Measurements from ENCODE around the gene MLLT10.

Gene MLLT10

DNA sequence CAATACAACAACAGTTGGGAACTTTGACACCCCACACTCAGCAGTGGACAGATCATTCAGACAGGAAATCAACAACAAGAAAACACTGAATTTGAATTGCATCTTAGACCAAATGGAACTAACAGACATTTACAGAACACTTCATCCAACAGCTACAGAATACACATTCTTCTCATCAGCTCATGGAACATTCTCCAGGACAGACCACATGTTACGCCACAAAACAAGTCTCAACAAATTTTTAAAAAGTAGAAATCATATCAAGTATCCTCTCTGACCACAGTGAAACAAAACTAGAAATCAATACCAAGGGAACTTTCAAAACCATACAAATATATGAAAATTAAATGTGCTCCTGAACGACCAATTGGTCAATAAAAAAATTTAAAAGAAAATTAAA is 257.2 kb downstream of the MLLT10 start:
- no peak for DNase-seq (ENCODE audit: low read depth)

Measured in stimulated activated CD8-positive, alpha-beta memory T cell treated with anti-CD3 and anti-CD28 coated beads, Interleukin-12 subunit alpha, Interleukin-12 subunit beta, amount 100 ng/mL, for 4 hours (primary cell).